SK-N-SH treated with all-trans-retinoic acid at 6 μM for 48 hours (cell line): ENCODE results near the gene RAF1.

Experiments used
- ISL1 ChIP-seq: fragments of 250-450 bp; sonication (Bioruptor Pico); IDR thresholded peaks from 2 replicates; pipeline ENCODE4 v2.1.2; 2022; ENCODE audit warnings: mild to moderate bottlenecking, moderate library complexity
- PATZ1 ChIP-seq: fragments of 250-450 bp; sonication (Bioruptor Pico); IDR thresholded peaks from 2 replicates; pipeline ENCODE4 v1.8.0; 2020; ENCODE audit warnings: mild to moderate bottlenecking, moderate library complexity, borderline replicate concordance
- PPARA ChIP-seq: fragments of 250-450 bp; sonication (Bioruptor Pico); IDR thresholded peaks from 2 replicates; pipeline ENCODE4 v1.5.0; 2020; ENCODE audit warnings: mild to moderate bottlenecking, borderline replicate concordance
- RARB ChIP-seq: fragments of 250-450 bp; sonication (Bioruptor Pico); IDR thresholded peaks from 2 replicates; pipeline ENCODE4 v1.8.0; 2021; ENCODE audit warnings: mild to moderate bottlenecking, moderate library complexity
- TCF4 ChIP-seq: fragments of 250-450 bp; sonication (Bioruptor Pico); IDR thresholded peaks from 2 replicates; pipeline ENCODE4 v1.8.0; 2021; ENCODE audit warnings: mild to moderate bottlenecking, moderate library complexity, borderline replicate concordance
- ZC3H10 ChIP-seq: fragments of 250-450 bp; sonication (Bioruptor Pico); IDR thresholded peaks from 2 replicates; pipeline ENCODE4 v1.5.1; 2021; ENCODE audit warnings: mild to moderate bottlenecking, moderate library complexity
- ZFP30 ChIP-seq: fragments of 450-650 bp; formaldehyde crosslinking; IDR thresholded peaks from 2 replicates; pipeline ENCODE4 v1.5.0; 2022; ENCODE audit warnings: mild to moderate bottlenecking, moderate library complexity

- no peak for TF ChIP-seq ZC3H10
- no peak for TF ChIP-seq TCF4 (CRISPR knock-in tag)
- no peak for TF ChIP-seq PPARA (CRISPR knock-in tag)
- TF ChIP-seq ZFP30 (CRISPR knock-in tag) = no peak
- no peak for TF ChIP-seq ISL1 (CRISPR knock-in tag)
- TF ChIP-seq PATZ1 (CRISPR knock-in tag) = no peak
- TF ChIP-seq RARB = no peak
Measured at GRCh38 chr3:12705374-12705926, 41.5 kb upstream of the RAF1 start.
